ENCODE data around the gene ALOX5AP. TPM values are rescaled to one million over a fixed set of nuclear protein-coding genes. Genes with fewer than 3 reads are reported as not detected.

The ALOX5AP gene
- total RNA-seq, 1 donor from 2014 or later = 33.6 TPM

- Histone ChIP-seq H3K4me1 (no peaks in the 10 kb centered on the region), H3K27ac (no peak overlapping the region), H3K36me3 (no peaks in the 10 kb centered on the region), H3K4me3 (no peak overlapping the region), H3K9me3 (no peaks in the 10 kb centered on the region), H3K27me3 (no peaks in the 10 kb centered on the region)
- no peak for DNase-seq (ENCODE audit: extremely low spot score in 2 of 2)
- no peak for TF ChIP-seq CTCF (IDR thresholded peaks at IDR 0.05)
- TF ChIP-seq POLR2A (IDR thresholded peaks at IDR 0.05) = no peak
- no peak for TF ChIP-seq POLR2AphosphoS5 (IDR thresholded peaks at IDR 0.05; ENCODE audit: insufficient read depth in 1 of 2, low read depth in 1 of 2)
- intact Hi-C loops (cut with DNase I) = no loop called here
Observed at GRCh38 chr13:30762643-30763042, 27.3 kb downstream of the ALOX5AP start.

GRCh38 chr13:30763786-30764413 lies 28.6 kb downstream of the ALOX5AP start:
- no peaks in the 10 kb centered on the region for H3K27me3 ChIP-seq
- H3K4me1 ChIP-seq = no peaks in the 10 kb centered on the region
- DNase-seq (ENCODE audit: extremely low spot score in 2 of 2) = no peak
- no peaks in the 10 kb centered on the region for H3K36me3 ChIP-seq
- no peak overlapping the region for H3K4me3 ChIP-seq
- H3K9me3 ChIP-seq = no peaks in the 10 kb centered on the region
- intact Hi-C loops (cut with DNase I) = no loop called here
- TF ChIP-seq POLR2AphosphoS5 (IDR thresholded peaks at IDR 0.05; ENCODE audit: insufficient read depth in 1 of 2, low read depth in 1 of 2) = no peak
- TF ChIP-seq POLR2A (IDR thresholded peaks at IDR 0.05) = no peak
- no peak for TF ChIP-seq CTCF (IDR thresholded peaks at IDR 0.05)
- no peak overlapping the region for H3K27ac ChIP-seq

- intact Hi-C loops (cut with DNase I) = no loop called here
- Histone ChIP-seq H3K9me3 (no peaks in the 10 kb centered on the region), H3K4me1 (no peaks in the 10 kb centered on the region), H3K4me3 (no peak overlapping the region), H3K36me3 (no peaks in the 10 kb centered on the region), H3K27ac (no peak overlapping the region), H3K27me3 (no peaks in the 10 kb centered on the region)
- no peak for TF ChIP-seq POLR2AphosphoS5 (IDR thresholded peaks at IDR 0.05; ENCODE audit: insufficient read depth in 1 of 2, low read depth in 1 of 2)
- no peak for TF ChIP-seq POLR2A (IDR thresholded peaks at IDR 0.05)
- TF ChIP-seq CTCF (IDR thresholded peaks at IDR 0.05) = no peak
- DNase-seq (ENCODE audit: extremely low spot score in 2 of 2) = no peak
Observed at GRCh38 chr13:30766231-30766630, 30.9 kb downstream of the ALOX5AP start.

- Histone ChIP-seq H3K9me3 (no peaks in the 10 kb centered on the region), H3K4me3 (no peak overlapping the region), H3K27me3 (no peaks in the 10 kb centered on the region), H3K4me1 (no peaks in the 10 kb centered on the region), H3K27ac (no peak overlapping the region), H3K36me3 (no peaks in the 10 kb centered on the region)
- TF ChIP-seq CTCF (IDR thresholded peaks at IDR 0.05) (no peak), POLR2A (IDR thresholded peaks at IDR 0.05) (no peak), POLR2AphosphoS5 (IDR thresholded peaks at IDR 0.05; ENCODE audit: insufficient read depth in 1 of 2, low read depth in 1 of 2) (no peak)
- DNase-seq (ENCODE audit: extremely low spot score in 2 of 2) = no peak
- intact Hi-C loops (cut with DNase I) = no loop called here
Observed at GRCh38 chr13:30770929-30771328, 35.6 kb downstream of the ALOX5AP start.

GRCh38 chr13:30773561-30773960 lies 38.2 kb downstream of the ALOX5AP start:
- H3K36me3 ChIP-seq = no peaks in the 10 kb centered on the region
- no peaks in the 10 kb centered on the region for H3K4me1 ChIP-seq
- no peaks in the 10 kb centered on the region for H3K27me3 ChIP-seq
- no peaks in the 10 kb centered on the region for H3K9me3 ChIP-seq
- no peak overlapping the region for H3K4me3 ChIP-seq
- intact Hi-C loops (cut with DNase I) = no loop called here
- TF ChIP-seq CTCF (IDR thresholded peaks at IDR 0.05) (no peak), POLR2A (IDR thresholded peaks at IDR 0.05) (no peak), POLR2AphosphoS5 (IDR thresholded peaks at IDR 0.05; ENCODE audit: insufficient read depth in 1 of 2, low read depth in 1 of 2) (no peak)
- DNase-seq (ENCODE audit: extremely low spot score in 2 of 2) = no peak
- no peak overlapping the region for H3K27ac ChIP-seq

Data from vagina (tissue), 2 donors.